Caco-2 (cell line): ENCODE results near the gene QSOX2. TPM values are rescaled to one million over a fixed set of nuclear protein-coding genes. Genes with fewer than 3 reads are reported as not detected.

ENCODE experiments used
- BruUV-seq: library from RNA; stranded (reverse); fragments of 400-500 nt; replicated peaks from 2 replicates; lab custom pipeline; 2021; lab: Mats Ljungman, UMichigan
- CTCF ChIA-PET: fragments of 300-600 bp; sonication (Branson Sonifier 250); formaldehyde crosslinking; loops from one replicate; lab custom pipeline; 2022; ENCODE audit warnings: antibody characterized with exemption; lab: Charles Lee
- POLR2A ChIA-PET: fragments of 300-600 bp; sonication (Branson Sonifier 250); formaldehyde crosslinking; loops from one replicate; lab custom pipeline; 2022; ENCODE audit warnings: antibody characterized with exemption; lab: Charles Lee
- DNase-seq, 2 experiments: peaks; one replicate each; pipeline versions ENCODE4 v3.0.0 to v3.0.0-alpha.2; 2020 to 2022
- H3K27me3 ChIP-seq: replicated peaks from 2 replicates; pipeline ENCODE4 v1.6.0; 2011; ENCODE audit warnings: low read length; ENCODE audit not compliant: control insufficient read depth, insufficient read depth
- H3K36me3 ChIP-seq: 2 replicates; pipeline ENCODE4 v1.5.1; 2011; ENCODE audit warnings: low read length; ENCODE audit not compliant: control insufficient read depth, insufficient read depth
- H3K4me1 ChIP-seq: fragments of 250-450 bp; sonication (Bioruptor Pico); 2 replicates; pipeline ENCODE4 v1.5.1; 2020; ENCODE audit warnings: mild to moderate bottlenecking
- H3K4me3 ChIP-seq: 2 replicates; pipeline ENCODE4 v1.5.1; 2011; ENCODE audit warnings: low read depth, mild to moderate bottlenecking, control low read depth, low read length
- H3K9me3 ChIP-seq: fragments of 250-450 bp; sonication (Bioruptor Pico); 2 replicates; pipeline ENCODE4 v1.5.1; 2020; ENCODE audit warnings: mild to moderate bottlenecking, moderate library complexity
- H3K27ac Mint-ChIP-seq: one replicate; pipeline ENCODE4 v1.8.0; 2022; ENCODE audit warnings: mixed read lengths; ENCODE audit not compliant: unreplicated experiment
- H3K27me3 Mint-ChIP-seq: one replicate; pipeline ENCODE4 v1.8.0; 2022; ENCODE audit warnings: mixed read lengths; ENCODE audit not compliant: insufficient read depth, unreplicated experiment
- H3K36me3 Mint-ChIP-seq: one replicate; pipeline ENCODE4 v1.8.0; 2022; ENCODE audit warnings: mild to moderate bottlenecking, mixed read lengths; ENCODE audit not compliant: insufficient read depth, unreplicated experiment
- H3K4me1 Mint-ChIP-seq: one replicate; pipeline ENCODE4 v1.8.0; 2022; ENCODE audit warnings: low read depth, mixed read lengths; ENCODE audit not compliant: unreplicated experiment
- H3K4me3 Mint-ChIP-seq: one replicate; pipeline ENCODE4 v1.8.0; 2022; ENCODE audit warnings: mild to moderate bottlenecking, moderate library complexity, mixed read lengths; ENCODE audit not compliant: unreplicated experiment
- H3K9me3 Mint-ChIP-seq: one replicate; pipeline ENCODE4 v1.8.0; 2022; ENCODE audit warnings: mixed read lengths; ENCODE audit not compliant: unreplicated experiment
- CTCF ChIP-seq, 2 experiments: fragments of 200-600 bp in 1 of 2; IDR thresholded peaks; 1 replicate in 1 of 2; 2 replicates in 1 of 2; pipeline versions ENCODE4 v1.5.1 to v1.8.0; 2011 to 2022; ENCODE audit warnings: antibody characterized with exemption in 1 of 2, control low read depth in 1 of 2, inconsistent platforms in 1 of 2, low read depth in 1 of 2, low read length in 1 of 2, mild to moderate bottlenecking in 1 of 2, moderate library complexity in 1 of 2; ENCODE audit not compliant: insufficient read depth in 1 of 2, severe bottlenecking in 1 of 2, unreplicated experiment in 1 of 2
- intact Hi-C: fragments of 100-400 bp; cut with micrococcal nuclease; formaldehyde crosslinking; loops from one replicate; pipeline ENCODE4 v1.10.0; 2022; ENCODE audit not compliant: unreplicated experiment
- total RNA-seq: library from RNA; stranded (reverse); gene quantifications from 2 replicates; pipeline ENCODE4 v1.2.3, GENCODE V29; 2022

The QSOX2 gene
- total RNA-seq, 1 experiment from 2014 or later = 29.6 TPM

GRCh38 chr9:136223871-136224640 is 21.6 kb downstream of the QSOX2 start:
- DNase-seq = no peak
- Mint-ChIP-seq H3K36me3 (peaks cover 54% of the 10 kb centered on the region), H3K27me3 (no peaks in the 10 kb centered on the region), H3K4me1 (no peaks in the 10 kb centered on the region), H3K9me3 (no peaks in the 10 kb centered on the region), H3K27ac (no peak overlapping the region), H3K4me3 (no peak overlapping the region)
- H3K9me3 ChIP-seq = no peaks in the 10 kb centered on the region
- no peaks in the 10 kb centered on the region for H3K27me3 ChIP-seq
- intact Hi-C loops = loop anchor here (10.0 kb wide), 1 partner anchor 49 kb away; no protein-coding TSS in a partner anchor
- no peak for TF ChIP-seq CTCF (IDR thresholded peaks at IDR 0.05; ENCODE audit: insufficient read depth in 1 of 2, low read depth in 1 of 2, low read length in 1 of 2, severe bottlenecking in 1 of 2, unreplicated experiment in 1 of 2)
- no peak overlapping the region for H3K4me3 ChIP-seq
- H3K36me3 ChIP-seq = peaks cover 8% of the 10 kb centered on the region
- POLR2A ChIA-PET = no interaction called here
- no peaks in the 10 kb centered on the region for H3K4me1 ChIP-seq
- no TSS peak for BruUV-seq
- CTCF ChIA-PET = interaction anchor here (0.6 kb wide), 1 partner anchor 91 kb away, joined by 3 read pairs; no protein-coding TSS in a partner anchor

- Mint-ChIP-seq H3K9me3 (no peaks in the 10 kb centered on the region), H3K27ac (no peak overlapping the region), H3K36me3 (peaks cover 58% of the 10 kb centered on the region), H3K27me3 (no peaks in the 10 kb centered on the region), H3K4me1 (no peaks in the 10 kb centered on the region), H3K4me3 (no peak overlapping the region)
- Histone ChIP-seq H3K36me3 (peaks cover 8% of the 10 kb centered on the region), H3K4me1 (no peaks in the 10 kb centered on the region), H3K9me3 (no peaks in the 10 kb centered on the region), H3K27me3 (no peaks in the 10 kb centered on the region), H3K4me3 (no peak overlapping the region)
- no peak for TF ChIP-seq CTCF (IDR thresholded peaks at IDR 0.05; ENCODE audit: insufficient read depth in 1 of 2, low read depth in 1 of 2, low read length in 1 of 2, severe bottlenecking in 1 of 2, unreplicated experiment in 1 of 2)
- ChIA-PET CTCF (no interaction called here), POLR2A (interaction anchor here (0.6 kb wide), 1 partner anchor 1050 kb away, joined by 3 read pairs; no protein-coding TSS in a partner anchor)
- DNase-seq = no peak
- intact Hi-C loops = loop anchor here (10.0 kb wide), 1 partner anchor 48 kb away; no protein-coding TSS in a partner anchor
- BruUV-seq = no TSS peak
Observed at GRCh38 chr9:136222906-136223285, 22.7 kb downstream of the QSOX2 start.

- H3K27me3 Mint-ChIP-seq = no peaks in the 10 kb centered on the region
- ChIA-PET CTCF (no interaction called here), POLR2A (interaction anchor here (0.6 kb wide), 1 partner anchor 1050 kb away, joined by 3 read pairs; no protein-coding TSS in a partner anchor)
- no TSS peak for BruUV-seq
- no peaks in the 10 kb centered on the region for H3K9me3 ChIP-seq
- no peaks in the 10 kb centered on the region for H3K9me3 Mint-ChIP-seq
- intact Hi-C loops = loop anchor here (10.0 kb wide), 1 partner anchor 48 kb away; no protein-coding TSS in a partner anchor
- H3K4me3 ChIP-seq = no peak overlapping the region
- peaks cover 8% of the 10 kb centered on the region for H3K36me3 ChIP-seq
- no peak for DNase-seq
- no peaks in the 10 kb centered on the region for H3K4me1 Mint-ChIP-seq
- no peak overlapping the region for H3K4me3 Mint-ChIP-seq
- TF ChIP-seq CTCF (IDR thresholded peaks at IDR 0.05; ENCODE audit: insufficient read depth in 1 of 2, low read depth in 1 of 2, low read length in 1 of 2, severe bottlenecking in 1 of 2, unreplicated experiment in 1 of 2) = no peak
- no peak overlapping the region for H3K27ac Mint-ChIP-seq
- peaks cover 53% of the 10 kb centered on the region for H3K36me3 Mint-ChIP-seq
- H3K4me1 ChIP-seq = no peaks in the 10 kb centered on the region
- H3K27me3 ChIP-seq = no peaks in the 10 kb centered on the region
Observed at GRCh38 chr9:136222166-136222905, 23.3 kb downstream of the QSOX2 start.
